WI38 (cell line): Measurements from ENCODE around the gene DAZAP1.
A peak's percentile ranks its signal among the peaks of the same experiment; 100 is the strongest.

Experiments used
- H3K4me3 ChIP-seq: 2 replicates; pipeline ENCODE4 v1.5.1; 2011; ENCODE audit warnings: low read depth, mild to moderate bottlenecking, control low read depth, low read length
- CTCF ChIP-seq: IDR thresholded peaks from 2 replicates; pipeline ENCODE4 v1.5.1; 2012; ENCODE audit warnings: low read depth, mild to moderate bottlenecking, control low read depth, low read length

The DAZAP1 gene

GRCh38 chr19:1379126-1379905 lies 28.1 kb upstream of the DAZAP1 start:
- no peak overlapping the region for H3K4me3 ChIP-seq
- TF ChIP-seq CTCF = no peak

GRCh38 chr19:1379961-1380489 lies 27.4 kb upstream of the DAZAP1 start:
- no peak overlapping the region for H3K4me3 ChIP-seq
- TF ChIP-seq CTCF = no peak

- TF ChIP-seq CTCF = no peak
- no peak overlapping the region for H3K4me3 ChIP-seq
These were observed 25.1 kb upstream of the DAZAP1 start for GRCh38 chr19:1382250-1382649.

GRCh38 chr19:1383017-1383311 lies 24.4 kb upstream of the DAZAP1 start:
- no peak overlapping the region for H3K4me3 ChIP-seq

GRCh38 chr19:1383312-1384084 lies 23.9 kb upstream of the DAZAP1 start, which contains the start of gene NDUFS7:
Gene NDUFS7 (plus strand): TSS chr19:1383907. CDS start chr19:1383927, 20 bp downstream.
- TF ChIP-seq CTCF = no peak
- peak within 1 kb of the TSS; percentile 95 for H3K4me3 ChIP-seq

More at GRCh38 chr19:1383017-1383311, 24.4 kb upstream of the DAZAP1 start:
- TF ChIP-seq CTCF = no peak

GRCh38 chr19:1384085-1384462 lies 23.3 kb upstream of the DAZAP1 start:
- TF ChIP-seq CTCF = no peak
- peak overlapping the region; percentile 95 for H3K4me3 ChIP-seq

GRCh38 chr19:1384478-1385110 lies 22.8 kb upstream of the DAZAP1 start:
- H3K4me3 ChIP-seq = peak overlapping the region; percentile 95
- TF ChIP-seq CTCF = no peak
